Measurements from ENCODE around the gene ST3GAL2.
"Not testable (repeated sequence)": the region's sequence is repeated elsewhere in the genome, so short reads cannot be mapped to it uniquely, and the experiment has no call there.

ST3GAL2 gene

GRCh38 chr16:70416748-70417616 is 21.9 kb downstream of the ST3GAL2 start:
- no peak for DNase-seq (ENCODE audit: low read depth in 1 of 2, low spot score in 1 of 2)
- no peak for TF ChIP-seq JUND (IDR thresholded peaks at IDR 0.05; ENCODE audit: low read depth)
- in situ Hi-C loops (cut with HindIII; ENCODE audit: low pct_unique_long_range_greater_than_20kb, low sequenced_read_pairs): no loop called here

GRCh38 chr16:70413572-70413971 is 25.3 kb downstream of the ST3GAL2 start:
- in situ Hi-C loops (cut with HindIII; ENCODE audit: low pct_unique_long_range_greater_than_20kb, low sequenced_read_pairs); DNase-seq (ENCODE audit: low read depth in 1 of 2, low spot score in 1 of 2): not testable (repeated sequence)

GRCh38 chr16:70412385-70412784 is 26.5 kb downstream of the ST3GAL2 start:
- TF ChIP-seq JUND (IDR thresholded peaks at IDR 0.05; ENCODE audit: low read depth): no peak
- no peak for DNase-seq (ENCODE audit: low read depth in 1 of 2, low spot score in 1 of 2)
- in situ Hi-C loops (cut with HindIII; ENCODE audit: low pct_unique_long_range_greater_than_20kb, low sequenced_read_pairs): no loop called here

GRCh38 chr16:70410734-70411133 is 28.2 kb downstream of the ST3GAL2 start:
- DNase-seq (ENCODE audit: low read depth in 1 of 2, low spot score in 1 of 2): no peak
- in situ Hi-C loops (cut with HindIII; ENCODE audit: low pct_unique_long_range_greater_than_20kb, low sequenced_read_pairs): no loop called here
- TF ChIP-seq JUND (IDR thresholded peaks at IDR 0.05; ENCODE audit: low read depth): no peak

GRCh38 chr16:70407811-70408274 is 31.1 kb downstream of the ST3GAL2 start:
- TF ChIP-seq JUND (IDR thresholded peaks at IDR 0.05; ENCODE audit: low read depth): no peak
- in situ Hi-C loops (cut with HindIII; ENCODE audit: low pct_unique_long_range_greater_than_20kb, low sequenced_read_pairs): no loop called here
- DNase-seq (ENCODE audit: low read depth in 1 of 2, low spot score in 1 of 2): no peak

GRCh38 chr16:70406104-70406503 is 32.8 kb downstream of the ST3GAL2 start:
- DNase-seq (ENCODE audit: low read depth in 1 of 2, low spot score in 1 of 2); in situ Hi-C loops (cut with HindIII; ENCODE audit: low pct_unique_long_range_greater_than_20kb, low sequenced_read_pairs): not testable (repeated sequence)

DNA sequence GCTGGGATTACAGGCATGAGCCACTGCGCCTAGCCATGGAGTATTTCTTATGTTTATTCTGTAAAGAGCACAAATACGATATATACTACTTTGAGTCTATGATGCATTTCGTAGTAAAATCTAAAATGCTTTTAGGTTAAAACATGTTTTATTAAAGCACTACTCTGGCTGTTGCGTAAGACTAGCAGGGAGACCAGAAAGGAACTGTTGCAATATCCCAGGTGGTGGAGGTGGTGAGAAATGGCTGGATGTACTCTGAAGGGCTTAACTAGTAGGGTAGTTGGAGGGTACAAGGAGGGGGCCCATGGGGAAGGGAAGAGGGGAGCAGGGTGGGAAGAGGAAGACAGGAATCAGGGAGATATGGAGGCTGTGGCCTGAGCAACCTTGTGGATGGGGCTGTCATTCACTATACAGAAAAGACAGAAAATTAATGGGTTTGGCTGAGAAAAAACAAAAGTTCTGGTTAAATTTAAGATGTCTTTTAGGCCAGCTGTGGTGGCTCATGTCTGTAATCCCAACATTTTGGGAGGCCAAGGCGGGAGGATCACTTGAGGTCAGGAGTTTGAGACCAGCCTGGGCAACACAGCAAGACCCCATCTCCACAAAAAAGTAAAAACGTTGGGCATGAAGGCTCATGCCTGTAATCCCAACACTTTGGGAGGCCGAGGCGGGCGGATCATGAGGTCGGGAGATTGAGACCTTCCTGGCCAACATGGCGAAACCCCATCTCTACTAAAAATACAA is 35.8 kb downstream of the ST3GAL2 start:
- DNase-seq (ENCODE audit: low read depth in 1 of 2, low spot score in 1 of 2): no peak
- in situ Hi-C loops (cut with HindIII; ENCODE audit: low pct_unique_long_range_greater_than_20kb, low sequenced_read_pairs): no loop called here
- TF ChIP-seq JUND (IDR thresholded peaks at IDR 0.05; ENCODE audit: low read depth): no peak

DNA sequence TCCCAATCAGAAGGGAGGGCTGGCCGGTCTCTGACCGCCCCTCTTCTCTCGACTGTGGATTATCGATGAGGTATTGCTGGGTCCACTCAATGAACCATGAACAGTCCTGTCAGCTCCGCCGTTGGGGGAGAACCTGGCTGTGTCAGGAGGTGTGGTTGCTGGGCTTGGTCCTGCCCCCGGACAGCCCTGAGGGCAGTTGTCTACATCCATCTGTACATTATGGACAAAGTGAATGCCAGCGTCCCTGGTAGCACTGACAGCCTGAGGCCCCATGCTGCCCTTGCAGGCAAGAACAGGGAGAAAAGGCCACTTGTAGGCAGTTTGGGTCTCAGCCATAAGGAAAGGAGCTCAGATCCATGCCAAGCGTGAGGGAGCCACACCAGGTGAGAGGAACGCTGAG is 38.9 kb downstream of the ST3GAL2 start:
- in situ Hi-C loops (cut with HindIII; ENCODE audit: low pct_unique_long_range_greater_than_20kb, low sequenced_read_pairs): no loop called here
- TF ChIP-seq JUND (IDR thresholded peaks at IDR 0.05; ENCODE audit: low read depth): no peak

GRCh38 chr16:70399381-70399780 is 39.5 kb downstream of the ST3GAL2 start:
- in situ Hi-C loops (cut with HindIII; ENCODE audit: low pct_unique_long_range_greater_than_20kb, low sequenced_read_pairs): no loop called here
- TF ChIP-seq JUND (IDR thresholded peaks at IDR 0.05; ENCODE audit: low read depth): no peak
- DNase-seq (ENCODE audit: low read depth in 1 of 2, low spot score in 1 of 2): no peak

More for the DNA sequence above, 38.9 kb downstream of the ST3GAL2 start:
- DNase-seq (ENCODE audit: low read depth in 1 of 2, low spot score in 1 of 2): no peak

DNA sequence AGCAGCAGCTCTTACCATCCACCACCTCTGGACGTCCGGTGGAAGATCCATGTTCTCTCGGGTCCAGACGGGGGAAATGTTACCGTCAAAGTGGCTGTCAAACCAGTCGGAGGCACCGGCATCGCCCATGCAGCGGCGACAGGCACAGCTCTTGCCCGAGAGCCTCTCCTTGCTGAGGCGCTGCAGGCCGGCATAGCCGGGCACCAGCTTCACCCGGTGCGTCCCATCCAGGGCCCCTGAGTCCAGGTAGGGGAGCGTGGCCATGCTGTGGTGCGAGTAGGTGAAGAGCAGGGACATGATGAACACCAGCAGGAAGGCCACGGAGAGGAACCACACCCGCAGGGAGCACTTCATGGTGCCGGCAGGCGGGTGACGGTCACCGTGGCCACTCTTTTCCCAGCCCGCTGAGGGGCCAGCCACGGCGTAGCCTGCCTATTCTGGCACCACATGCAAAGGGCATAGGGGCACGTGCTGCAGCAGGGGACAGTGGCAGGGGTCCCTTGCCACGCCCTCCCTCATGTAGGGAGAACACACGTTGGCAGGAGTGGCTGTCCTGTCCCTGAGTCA is 40.6 kb downstream of the ST3GAL2 start:
- in situ Hi-C loops (cut with HindIII; ENCODE audit: low pct_unique_long_range_greater_than_20kb, low sequenced_read_pairs): no loop called here
- no peak for TF ChIP-seq JUND (IDR thresholded peaks at IDR 0.05; ENCODE audit: low read depth)
- DNase-seq (ENCODE audit: low read depth in 1 of 2, low spot score in 1 of 2): no peak

DNA sequence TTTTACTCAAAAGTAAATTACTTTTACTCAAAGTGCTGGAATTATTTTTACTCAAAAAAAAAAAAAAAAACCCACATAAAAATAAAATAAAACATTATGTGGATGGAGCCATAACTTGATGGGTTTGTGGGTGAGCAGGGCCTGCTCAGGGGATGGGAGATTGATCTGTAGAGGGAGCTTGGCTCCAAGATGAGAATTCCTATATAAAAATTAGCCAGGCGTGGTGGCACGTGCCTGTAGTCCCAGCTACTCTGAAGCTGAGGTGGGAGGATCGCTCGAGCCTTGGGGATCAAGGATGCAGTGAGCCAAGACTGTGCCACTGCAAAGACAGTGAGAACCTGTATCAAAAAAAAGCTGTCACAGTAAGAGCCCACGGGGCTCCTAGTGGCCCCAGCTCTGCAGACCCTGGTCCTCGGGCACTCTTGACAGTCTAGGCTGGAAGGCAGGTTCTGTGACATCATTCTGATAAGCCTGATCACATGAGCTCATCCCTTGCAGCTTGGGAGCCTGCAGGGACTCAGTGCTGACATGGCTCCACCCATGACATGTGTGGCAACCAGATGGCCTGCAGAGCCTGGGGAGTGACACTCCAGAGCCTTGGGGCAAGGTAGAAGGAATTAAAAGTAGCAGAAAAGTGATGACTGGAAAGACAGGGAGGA is 42.5 kb downstream of the ST3GAL2 start:
- DNase-seq (ENCODE audit: low read depth in 1 of 2, low spot score in 1 of 2): no peak
- TF ChIP-seq JUND (IDR thresholded peaks at IDR 0.05; ENCODE audit: low read depth): no peak
- in situ Hi-C loops (cut with HindIII; ENCODE audit: low pct_unique_long_range_greater_than_20kb, low sequenced_read_pairs): no loop called here

DNA sequence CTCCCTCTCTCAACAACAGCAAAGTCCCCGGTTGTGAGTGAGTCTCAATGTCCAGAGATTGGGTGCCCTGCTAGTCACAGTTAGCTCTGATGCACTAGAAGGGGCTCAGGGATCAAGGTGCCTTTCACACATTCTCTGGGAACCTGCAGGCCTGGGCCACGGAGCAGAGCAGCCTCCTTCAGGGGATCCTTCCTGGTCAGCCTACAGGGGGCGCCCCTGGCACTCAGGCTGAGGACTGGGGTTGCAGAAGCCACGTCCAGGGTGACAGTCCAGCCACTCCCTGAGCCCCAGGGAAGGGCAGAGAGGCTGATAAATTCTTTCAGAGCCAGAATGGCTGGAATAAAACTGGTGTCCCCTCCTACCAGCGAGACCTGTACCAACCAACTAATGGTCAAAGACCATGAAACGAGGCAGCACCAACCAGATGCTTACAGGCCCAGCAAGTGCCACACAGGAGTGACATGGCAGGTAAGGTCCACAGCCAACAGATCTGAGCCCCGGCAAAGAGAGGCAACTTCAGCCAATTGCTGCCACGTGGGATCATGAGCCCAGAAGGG is 43.5 kb downstream of the ST3GAL2 start:
- peak; percentile 33 to 71 for DNase-seq (ENCODE audit: low read depth in 1 of 2, low spot score in 1 of 2)
- in situ Hi-C loops (cut with HindIII; ENCODE audit: low pct_unique_long_range_greater_than_20kb, low sequenced_read_pairs): no loop called here

More for the DNA sequence above, 43.5 kb downstream of the ST3GAL2 start:
- no peak for TF ChIP-seq JUND (IDR thresholded peaks at IDR 0.05; ENCODE audit: low read depth)
